ENCODE measurements around the gene CLDN16. TPM values are rescaled to one million over a fixed set of nuclear protein-coding genes. Genes with fewer than 3 reads are reported as not detected.

CLDN16 gene
- total and polyA plus RNA-seq, 9 of the 15 experiments (the other 6 are each of a cell fraction or from before 2014, with no cell fraction given), result 0.04 to 0.11 (median 0.04) TPM; not detected in 6

DNA sequence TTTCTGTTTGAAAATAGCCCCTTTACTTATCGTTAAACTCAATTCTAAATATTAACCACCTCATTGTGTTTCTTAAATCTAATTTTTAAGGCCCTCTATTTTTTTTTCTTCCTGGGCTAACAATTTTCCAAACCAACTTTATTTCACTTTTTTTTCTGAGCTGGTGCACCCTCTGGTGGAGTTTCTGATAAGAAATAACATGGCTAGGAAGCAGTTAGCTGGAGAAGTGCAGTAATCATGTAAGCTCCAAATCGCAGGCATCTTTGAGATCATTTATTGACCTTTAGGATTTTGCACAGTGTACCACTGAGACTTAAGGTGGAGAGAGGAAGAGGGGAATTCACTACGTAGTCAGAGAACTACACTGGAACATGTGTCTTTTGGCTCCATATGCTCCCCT is 55.3 kb downstream of the CLDN16 start:
- H3K9me3 ChIP-seq (replicated peaks; ENCODE audit: control insufficient read depth, insufficient read depth, low read depth, low read length), result no peaks in the 10 kb centered on the region
- no peak for DNase-seq (ENCODE audit: extremely low read depth in 1 of 4, low spot score in 3 of 4)
- BruUV-seq (replicated peaks), result no TSS peak
- no peaks in the 10 kb centered on the region for H4K20me1 ChIP-seq (replicated peaks; ENCODE audit: control insufficient read depth, insufficient read depth, low read length)
- WGBS (ENCODE audit: insufficient coverage, low coverage, missing lambda C conversion rate), result 3% methylated on average over 3 of the region's 3 CpGs
- no peak for TF ChIP-seq NR2F6 (CRISPR knock-in tag; IDR thresholded peaks at IDR 0.05)
- no peak for TF ChIP-seq ZNF282 (CRISPR knock-in tag; IDR thresholded peaks at IDR 0.05)
- TF ChIP-seq MED1 (CRISPR knock-in tag; IDR thresholded peaks at IDR 0.05; ENCODE audit: borderline replicate concordance), result no peak
- no peak for TF ChIP-seq SMARCA5 (IDR thresholded peaks at IDR 0.05)
- TF ChIP-seq ZKSCAN3 (CRISPR knock-in tag; IDR thresholded peaks at IDR 0.05), result no peak
- TF ChIP-seq THAP12 (CRISPR knock-in tag; IDR thresholded peaks at IDR 0.05), result no peak
- TF ChIP-seq, protein P1, sequence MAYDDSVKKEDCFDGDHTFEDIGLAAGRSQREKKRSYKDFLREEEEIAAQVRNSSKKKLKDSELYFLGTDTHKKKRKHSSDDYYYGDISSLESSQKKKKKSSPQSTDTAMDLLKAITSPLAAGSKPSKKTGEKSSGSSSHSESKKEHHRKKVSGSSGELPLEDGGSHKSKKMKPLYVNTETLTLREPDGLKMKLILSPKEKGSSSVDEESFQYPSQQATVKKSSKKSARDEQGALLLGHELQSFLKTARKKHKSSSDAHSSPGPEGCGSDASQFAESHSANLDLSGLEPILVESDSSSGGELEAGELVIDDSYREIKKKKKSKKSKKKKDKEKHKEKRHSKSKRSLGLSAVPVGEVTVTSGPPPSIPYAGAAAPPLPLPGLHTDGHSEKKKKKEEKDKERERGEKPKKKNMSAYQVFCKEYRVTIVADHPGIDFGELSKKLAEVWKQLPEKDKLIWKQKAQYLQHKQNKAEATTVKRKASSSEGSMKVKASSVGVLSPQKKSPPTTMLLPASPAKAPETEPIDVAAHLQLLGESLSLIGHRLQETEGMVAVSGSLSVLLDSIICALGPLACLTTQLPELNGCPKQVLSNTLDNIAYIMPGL (CRISPR knock-in tag; IDR thresholded peaks at IDR 0.05), result no peak
- TF ChIP-seq XRCC4 (IDR thresholded peaks at IDR 0.05; ENCODE audit: extremely low read depth, insufficient read depth, insufficient read length), result no peak
- TF ChIP-seq ZBTB11 (CRISPR knock-in tag; IDR thresholded peaks at IDR 0.05), result no peak
- no peak for TF ChIP-seq MBD2 (IDR thresholded peaks at IDR 0.05; ENCODE audit: borderline replicate concordance, low read depth)
- TF ChIP-seq ZNF785 (CRISPR knock-in tag; IDR thresholded peaks at IDR 0.05), result no peak
- no peak for TF ChIP-seq MXI1 (IDR thresholded peaks at IDR 0.05; ENCODE audit: low read depth, low read length)
- no peak for TF ChIP-seq ZNF766 (CRISPR knock-in tag; conservative IDR thresholded peaks at IDR 0.05)
- TF ChIP-seq HDAC3 (IDR thresholded peaks at IDR 0.05; ENCODE audit: borderline replicate concordance, partially characterized antibody), result no peak
- TF ChIP-seq RCOR1 (IDR thresholded peaks at IDR 0.05; ENCODE audit: borderline replicate concordance in 1 of 2, low read depth in 2 of 2, low read length in 2 of 2), result no peak
- TF ChIP-seq TRIM24 (IDR thresholded peaks at IDR 0.05), result no peak
- TF ChIP-seq KLF10 (CRISPR knock-in tag; IDR thresholded peaks at IDR 0.05), result no peak
- no peak for TF ChIP-seq ZNF3 (CRISPR knock-in tag; IDR thresholded peaks at IDR 0.05)
- H3K4me2 ChIP-seq (ENCODE audit: insufficient read depth, low read length), result no peak overlapping the region
- H3K9me1 ChIP-seq (ENCODE audit: control insufficient read depth, insufficient read depth, low read length), result no peaks in the 10 kb centered on the region
- in situ Hi-C loops (cut with MboI) (no loop called here), intact Hi-C loops (cut with micrococcal nuclease) (no loop called here)
- H3K27ac ChIP-seq (ENCODE audit: extremely low read depth, low read depth, low read length), result no peak overlapping the region
- H3K36me3 ChIP-seq (ENCODE audit: control insufficient read depth, insufficient read depth, low read length), result no peaks in the 10 kb centered on the region
- FAIRE-seq, result no peak
- ChIA-PET POLR2A (no interaction called here), CTCF (ENCODE audit: low intra/inter-chr PET ratio) (no interaction called here)
- no peaks in the 10 kb centered on the region for H3K27me3 ChIP-seq (ENCODE audit: control insufficient read depth in 2 of 2, insufficient read depth in 2 of 2, low read length in 2 of 2)
- H3K9ac ChIP-seq (ENCODE audit: insufficient read depth in 1 of 2, low read depth in 2 of 2, low read length in 2 of 2), result no peak overlapping the region
- H3K4me1 ChIP-seq (replicated peaks in 1 of 2; ENCODE audit: control insufficient read depth in 2 of 2, insufficient read depth in 2 of 2, low read length in 2 of 2), result no peaks in the 10 kb centered on the region
- H3K79me2 ChIP-seq (ENCODE audit: control insufficient read depth, insufficient read depth, low read length), result no peaks in the 10 kb centered on the region
- H3K4me3 ChIP-seq, result no peak overlapping the region
- no peak overlapping the region for H2AFZ ChIP-seq (ENCODE audit: low read depth, low read length)
- ATAC-seq, result no peak
